Activated CD8-positive, alpha-beta T cell treated with anti-CD3 and anti-CD28 coated beads for 36 hours (primary cell): Measurements from ENCODE around the gene PHC2. TPM values are rescaled to one million over a fixed set of nuclear protein-coding genes. Genes with fewer than 3 reads are reported as not detected.

Experiments
- ATAC-seq: fragments of 200-7000 bp; cut with Tn5 transposase; one replicate; pipeline ENCODE4 v1.10.0; 2021; ENCODE audit warnings: mild to moderate bottlenecking, moderate library complexity
- CTCF ChIA-PET: fragments of 350-600 bp; sonication (Branson Sonifier 250); formaldehyde crosslinking; loops from one replicate; lab custom pipeline; 2021; ENCODE audit warnings: antibody characterized with exemption; lab: Charles Lee
- POLR2A ChIA-PET: fragments of 350-600 bp; sonication (Branson Sonifier 250); formaldehyde crosslinking; loops from one replicate; lab custom pipeline; 2021; ENCODE audit warnings: antibody characterized with exemption; lab: Charles Lee
- DNase-seq: peaks from one replicate; pipeline ENCODE4 v3.0.0-alpha.2; 2020
- H3K27ac Mint-ChIP-seq: one replicate; pipeline ENCODE4 v1.8.0; 2021; ENCODE audit warnings: mild to moderate bottlenecking, mixed read lengths
- H3K27me3 Mint-ChIP-seq: one replicate; pipeline ENCODE4 v1.8.0; 2021; ENCODE audit warnings: mixed read lengths
- H3K36me3 Mint-ChIP-seq: one replicate; pipeline ENCODE4 v1.8.0; 2021; ENCODE audit warnings: low read depth, mixed read lengths
- H3K4me1 Mint-ChIP-seq: one replicate; pipeline ENCODE4 v1.8.0; 2021; ENCODE audit warnings: low read depth, mixed read lengths
- H3K4me3 Mint-ChIP-seq: one replicate; pipeline ENCODE4 v1.8.0; 2021; ENCODE audit warnings: mild to moderate bottlenecking, moderate library complexity, mixed read lengths
- H3K9me3 Mint-ChIP-seq: one replicate; pipeline ENCODE4 v1.8.0; 2021; ENCODE audit warnings: mixed read lengths
- CTCF ChIP-seq: fragments of 200-600 bp; IDR thresholded peaks from one replicate; pipeline ENCODE4 v1.8.0; 2022; ENCODE audit warnings: antibody characterized with exemption, mild to moderate bottlenecking
- intact Hi-C: fragments of 100-400 bp; cut with micrococcal nuclease; formaldehyde crosslinking; loops from one replicate; pipeline ENCODE4 v1.10.0; 2022
- total RNA-seq, 2 experiments: library from RNA; stranded (reverse); gene quantifications; one replicate each; pipeline ENCODE4 v1.2.3, GENCODE V29; 2021

PHC2 gene
- total RNA-seq, 2 experiments from 2014 or later: 26.0 to 28.0 TPM

DNA sequence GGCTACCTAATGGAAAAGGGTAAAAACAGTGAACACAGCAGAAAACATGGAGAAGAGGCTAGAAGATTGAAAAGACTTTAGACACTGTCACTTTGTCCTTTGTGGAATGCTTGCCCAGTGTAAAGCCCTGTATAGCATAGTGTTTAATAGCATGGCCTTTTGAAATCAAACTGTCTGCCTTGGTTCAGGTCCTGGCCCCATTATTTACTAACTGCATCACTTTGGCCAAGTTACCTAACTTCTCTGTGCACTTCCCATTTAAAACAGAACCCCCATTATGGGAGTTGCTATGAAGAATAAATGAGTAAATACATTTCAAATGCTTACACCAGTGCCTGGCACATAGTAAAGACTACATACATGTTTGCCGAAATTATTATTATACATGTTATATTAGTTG lies 12.1 kb downstream of the PHC2 start:
- CTCF ChIA-PET: no interaction called here

DNA sequence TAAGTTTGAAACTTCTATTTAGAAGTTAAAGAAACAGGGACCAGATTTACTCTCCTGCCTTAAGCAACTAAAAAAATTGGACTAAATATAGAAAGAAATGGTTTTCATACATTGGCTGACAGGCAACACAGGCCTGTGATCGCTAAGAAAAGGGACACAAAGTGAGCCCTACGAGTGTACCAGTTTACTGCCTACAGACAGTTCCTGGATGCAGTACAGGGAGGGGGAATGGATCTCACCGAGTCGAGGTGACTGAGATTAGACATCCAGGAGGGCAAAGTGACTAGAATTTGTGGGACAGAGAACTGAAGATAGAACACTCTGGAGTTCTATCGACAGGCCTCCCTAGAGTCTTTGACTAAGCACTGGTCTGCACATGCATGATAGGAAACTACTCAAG lies 16.0 kb downstream of the PHC2 start:
- TF ChIP-seq CTCF: no peak
- no peak overlapping the region for H3K27ac Mint-ChIP-seq
- H3K4me3 Mint-ChIP-seq: no peak overlapping the region
- H3K9me3 Mint-ChIP-seq: peaks cover 14% of the 10 kb centered on the region
- intact Hi-C loops: no loop called here
- H3K4me1 Mint-ChIP-seq: no peaks in the 10 kb centered on the region
- ATAC-seq (no peak), DNase-seq (no peak)
- peaks cover 4% of the 10 kb centered on the region for H3K36me3 Mint-ChIP-seq
- ChIA-PET CTCF (no interaction called here), POLR2A (interaction anchor here (0.7 kb wide), 1 partner anchor 41 kb away, joined by 3 read pairs; no protein-coding TSS in a partner anchor)
- H3K27me3 Mint-ChIP-seq: peaks cover 12% of the 10 kb centered on the region

More for the DNA sequence above, 12.1 kb downstream of the PHC2 start:
- TF ChIP-seq CTCF: no peak
- peaks cover 18% of the 10 kb centered on the region for H3K27me3 Mint-ChIP-seq
- no peak overlapping the region for H3K27ac Mint-ChIP-seq
- intact Hi-C loops: no loop called here
- POLR2A ChIA-PET: no interaction called here
- no peak overlapping the region for H3K4me3 Mint-ChIP-seq
- peaks cover 4% of the 10 kb centered on the region for H3K36me3 Mint-ChIP-seq
- DNase-seq (no peak), ATAC-seq (no peak)
- peaks cover 14% of the 10 kb centered on the region for H3K9me3 Mint-ChIP-seq
- no peaks in the 10 kb centered on the region for H3K4me1 Mint-ChIP-seq

GRCh38 chr1:33410091-33410701 lies 20.7 kb downstream of the PHC2 start:
- TF ChIP-seq CTCF: no peak
- H3K36me3 Mint-ChIP-seq: no peaks in the 10 kb centered on the region
- peaks cover 12% of the 10 kb centered on the region for H3K27me3 Mint-ChIP-seq
- H3K9me3 Mint-ChIP-seq: peaks cover 3% of the 10 kb centered on the region
- ATAC-seq (no peak), DNase-seq (no peak)
- H3K27ac Mint-ChIP-seq: no peak overlapping the region
- ChIA-PET POLR2A (no interaction called here), CTCF (interaction anchor here (0.7 to 1.6 kb wide), 2 partner anchors 10 to 62 kb away, joined by 3 read pairs; no protein-coding TSS in a partner anchor)
- no peaks in the 10 kb centered on the region for H3K4me1 Mint-ChIP-seq
- intact Hi-C loops: no loop called here
- H3K4me3 Mint-ChIP-seq: no peak overlapping the region

DNA sequence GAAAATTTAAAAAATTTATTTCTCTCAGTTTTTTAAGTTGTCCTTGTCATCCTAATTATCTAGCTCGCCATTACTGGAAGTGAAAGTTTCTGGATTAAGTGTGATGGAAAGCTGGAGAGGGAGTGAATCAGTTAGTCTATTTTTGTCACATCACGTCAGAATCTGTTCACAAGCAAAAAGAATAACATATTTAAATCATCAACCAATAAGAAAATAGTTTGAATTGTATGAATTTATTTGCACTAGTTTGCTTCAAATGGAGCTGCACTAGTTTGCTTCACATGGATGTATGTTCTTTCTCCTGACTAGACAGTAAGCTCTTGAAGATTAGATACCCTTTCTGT lies 22.8 kb downstream of the PHC2 start:
- DNase-seq (no peak), ATAC-seq (no peak)
- peaks cover 12% of the 10 kb centered on the region for H3K27me3 Mint-ChIP-seq
- H3K27ac Mint-ChIP-seq: no peak overlapping the region
- TF ChIP-seq CTCF: no peak
- H3K9me3 Mint-ChIP-seq: no peaks in the 10 kb centered on the region
- H3K4me3 Mint-ChIP-seq: no peak overlapping the region
- ChIA-PET CTCF (interaction anchor here (1.1 kb wide), 1 partner anchor 63 kb away, joined by 4 read pairs; no protein-coding TSS in a partner anchor), POLR2A (no interaction called here)
- no peaks in the 10 kb centered on the region for H3K36me3 Mint-ChIP-seq
- intact Hi-C loops: no loop called here
- no peaks in the 10 kb centered on the region for H3K4me1 Mint-ChIP-seq

- no peak for ATAC-seq
- CTCF ChIA-PET: interaction anchor here (1.1 kb wide), 1 partner anchor 63 kb away, joined by 4 read pairs; no protein-coding TSS in a partner anchor
- H3K9me3 Mint-ChIP-seq: no peaks in the 10 kb centered on the region
- H3K27me3 Mint-ChIP-seq: peaks cover 12% of the 10 kb centered on the region
- no peak for TF ChIP-seq CTCF
- intact Hi-C loops: no loop called here
- POLR2A ChIA-PET: no interaction called here
- no peaks in the 10 kb centered on the region for H3K36me3 Mint-ChIP-seq
- no peak overlapping the region for H3K4me3 Mint-ChIP-seq
- H3K4me1 Mint-ChIP-seq: no peaks in the 10 kb centered on the region
- DNase-seq: no peak
- no peak overlapping the region for H3K27ac Mint-ChIP-seq
These were observed 23.4 kb downstream of the PHC2 start for GRCh38 chr1:33407352-33408092.
